HG03025 (cell line): ENCODE results near the gene SLC35F2.

ENCODE experiments used
- ATAC-seq: cut with Tn5 transposase; IDR thresholded peaks from one replicate; pipeline ENCODE4 v1.9.1; 2021; ENCODE audit warnings: mild to moderate bottlenecking, moderate library complexity; ENCODE audit not compliant: unreplicated experiment, low FRiP score

The SLC35F2 gene

GRCh38 chr11:107743191-107743590, 115.4 kb downstream of the SLC35F2 start:
- ATAC-seq, result no peak

GRCh38 chr11:107741044-107741823, 117.4 kb downstream of the SLC35F2 start:
- ATAC-seq, result peak; percentile 91
